HepG2 (cell line): Measurements from ENCODE around the gene STUB1. TPM values are rescaled to one million over a fixed set of nuclear protein-coding genes. Genes with fewer than 3 reads are reported as not detected.

Experiments used
- ATF7-NPFF ChIP-seq: sonication (generic); formaldehyde crosslinking; IDR thresholded peaks from 2 replicates; pipeline ENCODE4 v1.8.1; 2023; ENCODE audit warnings: mild to moderate bottlenecking, low read depth, missing genetic modification reagents, moderate library complexity
- HDAC6 ChIP-seq: fragments of 200-600 bp; sonication (generic); IDR thresholded peaks from 2 replicates; pipeline ENCODE4 v1.7.0; 2017; ENCODE audit warnings: mild to moderate bottlenecking, antibody characterized with exemption, low read length, low read depth
- HMGA1 ChIP-seq: sonication (generic); formaldehyde crosslinking; conservative IDR thresholded peaks from 2 replicates; pipeline ENCODE4 v1.4.0; 2020; ENCODE audit warnings: missing genetic modification reagents
- MED13 ChIP-seq: sonication (generic); formaldehyde crosslinking; IDR thresholded peaks from 2 replicates; pipeline ENCODE4 v1.5.0; 2020; ENCODE audit warnings: missing genetic modification reagents
- MTF1 ChIP-seq: sonication (generic); formaldehyde crosslinking; IDR thresholded peaks from 2 replicates; pipeline ENCODE4 v1.5.0; 2020; ENCODE audit warnings: missing genetic modification reagents
- MXD4 ChIP-seq: IDR thresholded peaks from 2 replicates; pipeline ENCODE4 v1.6.1; 2016; ENCODE audit warnings: mild to moderate bottlenecking, missing biosample characterization, missing genetic modification reagents
- RFX1 ChIP-seq: fragments of 450-650 bp; IDR thresholded peaks from 2 replicates; pipeline ENCODE4 v1.6.1; 2017
- SALL1 ChIP-seq: sonication (generic); formaldehyde crosslinking; IDR thresholded peaks from 2 replicates; pipeline ENCODE4 v1.8.0; 2022; ENCODE audit warnings: mild to moderate bottlenecking, missing genetic modification reagents
- SATB2 ChIP-seq: sonication (generic); formaldehyde crosslinking; IDR thresholded peaks from 2 replicates; pipeline ENCODE4 v1.5.0; 2020; ENCODE audit warnings: missing genetic modification reagents
- SMAD1 ChIP-seq: sonication (generic); formaldehyde crosslinking; IDR thresholded peaks from 2 replicates; pipeline ENCODE4 v1.4.0; 2020; ENCODE audit warnings: missing genetic modification reagents, low read depth, mild to moderate bottlenecking, borderline replicate concordance
- TBP ChIP-seq: sonication (generic); formaldehyde crosslinking; IDR thresholded peaks from 2 replicates; pipeline ENCODE4 v1.5.0; 2020; ENCODE audit warnings: missing genetic modification reagents
- ZFP41 ChIP-seq: sonication (generic); formaldehyde crosslinking; IDR thresholded peaks from 2 replicates; pipeline ENCODE4 v1.4.0; 2020; ENCODE audit warnings: mild to moderate bottlenecking, missing genetic modification reagents, borderline replicate concordance
- ZFY ChIP-seq: sonication (generic); formaldehyde crosslinking; IDR thresholded peaks from 2 replicates; pipeline ENCODE4 v1.4.0; 2020; ENCODE audit warnings: missing genetic modification reagents
- ZNF160 ChIP-seq: sonication (generic); formaldehyde crosslinking; IDR thresholded peaks from 2 replicates; pipeline ENCODE4 v1.8.0; 2022; ENCODE audit warnings: mild to moderate bottlenecking, inconsistent platforms, missing genetic modification reagents
- ZNF781 ChIP-seq: sonication (generic); formaldehyde crosslinking; IDR thresholded peaks from 2 replicates; pipeline ENCODE4 v1.5.1; 2020; ENCODE audit warnings: borderline replicate concordance, mild to moderate bottlenecking, missing genetic modification reagents; ENCODE audit errors: not compliant biosample characterization
- polyA plus RNA-seq, 8 experiments: library from polyadenylated mRNA; depleted of rRNA in 3 of 8; stranded (reverse) in 7 of 8; unstranded in 1 of 8; fragments of >200 nt; fragmentation: Illumina TruSeq in 4 of 8; extraction: Trizol in 4 of 8; gene quantifications; 2 replicates each; pipeline versions ENCODE4 v1.2.1 to v1.2.3, GENCODE V29; 2011 to 2016; ENCODE audit warnings: low read depth in 4 of 8, missing spikeins in 1 of 8, mixed read lengths in 1 of 8; ENCODE audit not compliant: insufficient read depth in 1 of 8
- total RNA-seq, 5 experiments: library from RNA; depleted of rRNA; stranded (reverse); fragments of >200 nt; fragmentation: Illumina TruSeq; extraction: Trizol; gene quantifications; 2 replicates each; pipeline ENCODE4 v1.2.3, GENCODE V29; 2016; ENCODE audit warnings: low read depth in 1 of 5
- TF ChIP-seq, protein P1 (sequence below): fragments of 450-650 bp; IDR thresholded peaks from 2 replicates; pipeline ENCODE4 v1.6.1; 2016
- TF ChIP-seq, protein P2 (sequence below): sonication (generic); formaldehyde crosslinking; IDR thresholded peaks from 2 replicates; pipeline ENCODE4 v1.4.0; 2020; ENCODE audit warnings: missing genetic modification reagents
- TF ChIP-seq, protein P3 (sequence below): sonication (generic); formaldehyde crosslinking; IDR thresholded peaks from 2 replicates; pipeline ENCODE4 v1.5.0; 2020; ENCODE audit warnings: mild to moderate bottlenecking, missing genetic modification reagents
- TF ChIP-seq, protein P4 (sequence below): sonication (generic); formaldehyde crosslinking; IDR thresholded peaks from 2 replicates; pipeline ENCODE4 v1.8.1; 2023; ENCODE audit warnings: mild to moderate bottlenecking, moderate library complexity, missing genetic modification reagents

Gene STUB1
- total and polyA plus RNA-seq, 2 of the 13 experiments (the other 11 are each of a cell fraction or from before 2014, with no cell fraction given), result 52.9 to 78.2 TPM

DNA sequence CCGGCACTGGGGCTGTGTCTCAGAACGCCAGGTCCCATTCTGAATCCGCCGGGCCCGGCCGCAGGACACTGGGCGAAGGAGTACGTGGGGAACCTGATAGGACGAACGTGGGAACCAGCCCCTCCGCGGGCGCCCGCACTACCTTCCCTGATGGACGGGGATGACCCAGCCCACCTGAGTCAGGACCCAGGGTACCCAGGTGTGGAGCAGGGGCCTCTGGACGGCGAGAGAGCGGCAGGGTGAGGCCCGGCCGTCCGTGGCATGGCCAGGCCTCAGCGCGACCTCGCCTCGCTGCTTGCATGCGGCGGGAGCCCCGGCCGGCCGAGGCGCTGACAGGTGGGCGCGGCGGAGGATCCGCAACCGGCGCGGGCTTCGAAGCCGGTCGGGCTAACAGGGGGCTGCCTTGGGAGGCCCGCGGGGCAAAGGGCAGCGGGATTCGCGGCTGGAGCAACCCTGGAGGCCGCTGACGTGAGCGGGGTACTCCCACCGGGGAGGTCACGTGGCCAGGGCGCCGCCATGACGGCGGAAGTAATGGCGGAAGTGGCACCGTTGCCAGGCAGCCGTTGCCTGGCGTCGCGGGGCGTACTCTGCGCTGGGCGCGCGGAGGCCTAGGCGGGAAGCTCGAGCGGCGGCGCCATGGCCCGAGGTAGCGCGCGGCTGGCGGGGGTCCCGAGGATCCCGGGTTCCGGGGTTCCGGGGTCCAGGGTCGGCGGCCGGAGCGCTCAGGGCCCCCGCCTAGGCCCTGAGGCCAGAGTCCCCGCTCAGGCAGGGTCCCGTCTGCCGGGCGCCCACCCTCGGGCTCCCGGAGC lies 31.2 kb upstream of the STUB1 start, which contains the start of gene WDR90 (continued):
- peak; percentile 97 for TF ChIP-seq ATF7-NPFF (CRISPR knock-in tag)
- no peak; the same call in 1 of the 2 replicates for TF ChIP-seq MED13 (CRISPR knock-in tag)
- TF ChIP-seq HMGA1, result no peak
- TF ChIP-seq, protein P1, sequence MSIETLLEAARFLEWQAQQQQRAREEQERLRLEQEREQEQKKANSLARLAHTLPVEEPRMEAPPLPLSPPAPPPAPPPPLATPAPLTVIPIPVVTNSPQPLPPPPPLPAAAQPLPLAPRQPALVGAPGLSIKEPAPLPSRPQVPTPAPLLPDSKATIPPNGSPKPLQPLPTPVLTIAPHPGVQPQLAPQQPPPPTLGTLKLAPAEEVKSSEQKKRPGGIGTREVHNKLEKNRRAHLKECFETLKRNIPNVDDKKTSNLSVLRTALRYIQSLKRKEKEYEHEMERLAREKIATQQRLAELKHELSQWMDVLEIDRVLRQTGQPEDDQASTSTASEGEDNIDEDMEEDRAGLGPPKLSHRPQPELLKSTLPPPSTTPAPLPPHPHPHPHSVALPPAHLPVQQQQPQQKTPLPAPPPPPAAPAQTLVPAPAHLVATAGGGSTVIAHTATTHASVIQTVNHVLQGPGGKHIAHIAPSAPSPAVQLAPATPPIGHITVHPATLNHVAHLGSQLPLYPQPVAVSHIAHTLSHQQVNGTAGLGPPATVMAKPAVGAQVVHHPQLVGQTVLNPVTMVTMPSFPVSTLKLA, result peak; percentile 77
- 0 out of 2 replicates have a peak, but pooled peaks have one; percentile 45 for TF ChIP-seq MTF1 (CRISPR knock-in tag)
- TF ChIP-seq, protein P2, sequence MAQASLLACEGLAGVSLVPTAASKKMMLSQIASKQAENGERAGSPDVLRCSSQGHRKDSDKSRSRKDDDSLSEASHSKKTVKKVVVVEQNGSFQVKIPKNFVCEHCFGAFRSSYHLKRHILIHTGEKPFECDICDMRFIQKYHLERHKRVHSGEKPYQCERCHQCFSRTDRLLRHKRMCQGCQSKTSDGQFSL (CRISPR knock-in tag), result peak; percentile 27; the same call in 1 of the 2 replicates
- peak; percentile 91 for TF ChIP-seq SALL1
- no peak for TF ChIP-seq HDAC6
- TF ChIP-seq ZFY (CRISPR knock-in tag), result peak; percentile 98
- no peak for TF ChIP-seq ZNF781 (CRISPR knock-in tag)
- no peak for TF ChIP-seq SATB2
- peak; percentile 55; the same call in 1 of the 2 replicates for TF ChIP-seq SMAD1 (CRISPR knock-in tag)
- no peak for TF ChIP-seq TBP
- peak; percentile 93 for TF ChIP-seq RFX1
- TF ChIP-seq, protein P3, sequence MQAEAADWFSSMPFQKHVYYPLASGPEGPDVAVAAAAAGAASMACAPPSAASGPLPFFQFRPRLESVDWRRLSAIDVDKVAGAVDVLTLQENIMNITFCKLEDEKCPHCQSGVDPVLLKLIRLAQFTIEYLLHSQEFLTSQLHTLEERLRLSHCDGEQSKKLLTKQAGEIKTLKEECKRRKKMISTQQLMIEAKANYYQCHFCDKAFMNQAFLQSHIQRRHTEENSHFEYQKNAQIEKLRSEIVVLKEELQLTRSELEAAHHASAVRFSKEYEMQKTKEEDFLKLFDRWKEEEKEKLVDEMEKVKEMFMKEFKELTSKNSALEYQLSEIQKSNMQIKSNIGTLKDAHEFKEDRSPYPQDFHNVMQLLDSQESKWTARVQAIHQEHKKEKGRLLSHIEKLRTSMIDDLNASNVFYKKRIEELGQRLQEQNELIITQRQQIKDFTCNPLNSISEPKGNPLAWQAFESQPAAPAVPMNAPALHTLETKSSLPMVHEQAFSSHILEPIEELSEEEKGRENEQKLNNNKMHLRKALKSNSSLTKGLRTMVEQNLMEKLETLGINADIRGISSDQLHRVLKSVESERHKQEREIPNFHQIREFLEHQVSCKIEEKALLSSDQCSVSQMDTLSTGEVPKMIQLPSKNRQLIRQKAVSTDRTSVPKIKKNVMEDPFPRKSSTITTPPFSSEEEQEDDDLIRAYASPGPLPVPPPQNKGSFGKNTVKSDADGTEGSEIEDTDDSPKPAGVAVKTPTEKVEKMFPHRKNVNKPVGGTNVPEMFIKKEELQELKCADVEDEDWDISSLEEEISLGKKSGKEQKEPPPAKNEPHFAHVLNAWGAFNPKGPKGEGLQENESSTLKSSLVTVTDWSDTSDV (CRISPR knock-in tag), result peak; percentile 95
- peak; percentile 98 for TF ChIP-seq MXD4
- TF ChIP-seq ZFP41 (CRISPR knock-in tag), result 0 out of 2 replicates have a peak, but pooled peaks have one; percentile 32
- peak; percentile 57; the same call in 1 of the 2 replicates for TF ChIP-seq ZNF160 (CRISPR knock-in tag)
- TF ChIP-seq, protein P4, sequence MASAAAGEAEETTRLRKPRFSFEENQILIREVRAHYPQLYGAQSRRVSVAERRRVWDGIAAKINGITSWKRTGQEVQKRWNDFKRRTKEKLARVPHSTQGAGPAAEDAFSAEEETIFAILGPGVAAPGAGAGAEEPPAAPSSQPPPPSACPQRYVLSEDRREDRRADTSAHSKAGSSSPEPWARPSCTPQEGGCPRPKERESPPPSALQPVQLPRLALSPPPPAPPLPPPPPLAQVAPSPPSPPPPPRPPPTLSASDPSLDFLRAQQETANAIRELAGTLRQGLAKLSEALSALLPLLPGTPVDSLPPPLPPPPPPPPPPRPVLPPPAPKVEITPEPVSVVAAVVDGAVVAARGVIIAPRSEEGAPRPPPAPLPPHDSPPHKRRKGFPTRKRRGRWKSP (CRISPR knock-in tag), result peak; percentile 91
